NCI-H526 (cell line): ENCODE results near the gene SLC6A9.

Experiments
- DNase-seq, 2 experiments: peaks; one replicate each; lab custom pipeline; 2025; lab: John Stamatoyannopoulos, UW

The SLC6A9 gene

DNA sequence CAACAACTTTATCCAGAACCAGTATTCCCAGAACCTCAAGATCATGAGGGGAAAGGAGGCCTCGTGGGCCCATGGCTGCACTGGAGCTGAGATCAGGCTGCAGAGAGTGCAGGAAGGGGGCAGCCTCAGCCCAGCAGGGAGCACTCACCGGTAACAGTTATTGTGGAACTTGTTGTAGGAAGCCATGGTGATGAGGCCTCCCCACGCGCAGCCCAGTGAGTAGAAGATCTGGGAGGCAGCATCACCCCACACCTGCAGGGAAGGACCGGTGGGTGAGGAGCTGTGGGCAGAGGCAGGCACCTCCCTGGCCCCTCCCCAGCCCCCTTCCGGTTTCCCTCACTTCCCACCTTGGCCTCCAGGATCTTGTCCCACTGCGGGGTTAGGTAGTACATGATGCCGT, 29.1 kb downstream of the SLC6A9 start:
- no peak for DNase-seq

DNA sequence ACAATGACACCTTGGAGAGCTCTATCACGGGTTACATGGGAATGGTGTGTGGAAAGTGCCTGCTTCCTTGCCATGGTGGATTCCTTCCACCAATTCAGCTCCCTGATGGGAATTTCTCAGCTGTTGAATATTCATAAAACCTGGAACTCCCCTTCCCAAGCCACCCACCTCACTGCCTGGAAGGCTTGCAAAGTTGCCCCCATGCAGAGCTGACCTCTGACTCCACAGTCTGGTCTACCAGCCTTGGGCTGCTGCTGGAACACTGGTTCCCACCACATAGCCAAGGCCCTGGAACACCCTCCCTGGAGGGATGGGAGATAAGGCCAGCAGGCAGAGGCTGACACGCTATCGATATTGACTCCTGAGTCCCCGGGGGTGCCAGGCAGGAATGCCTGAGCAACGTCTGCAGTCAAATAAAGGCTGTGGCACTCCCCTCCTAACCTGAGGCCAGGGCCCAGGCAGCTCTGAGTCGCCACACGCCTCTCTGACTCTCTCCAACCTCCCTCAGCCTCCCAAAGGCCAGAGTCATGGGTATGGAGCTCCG, 31.1 kb downstream of the SLC6A9 start:
- DNase-seq = no peak

DNA sequence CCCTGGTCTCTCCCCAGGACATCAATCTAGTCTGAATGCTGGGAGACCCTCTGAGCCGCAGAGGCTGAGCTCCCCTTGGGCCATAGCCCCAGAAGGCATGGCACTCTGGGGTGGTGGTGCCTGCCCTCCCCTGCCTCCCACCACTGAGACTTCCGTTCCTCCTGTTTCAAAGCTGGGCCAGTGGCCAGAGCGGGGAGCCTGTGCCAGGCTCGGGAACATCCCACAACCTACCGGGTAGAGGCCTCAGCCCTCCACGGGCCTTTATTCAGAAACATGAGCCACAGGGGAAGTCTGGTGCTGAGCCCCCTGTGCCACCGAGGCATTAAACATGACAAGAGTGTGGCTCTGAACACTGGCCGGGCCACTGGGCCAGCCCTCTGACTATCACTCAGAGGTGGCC, 31.8 kb downstream of the SLC6A9 start:
- DNase-seq = no peak

DNA sequence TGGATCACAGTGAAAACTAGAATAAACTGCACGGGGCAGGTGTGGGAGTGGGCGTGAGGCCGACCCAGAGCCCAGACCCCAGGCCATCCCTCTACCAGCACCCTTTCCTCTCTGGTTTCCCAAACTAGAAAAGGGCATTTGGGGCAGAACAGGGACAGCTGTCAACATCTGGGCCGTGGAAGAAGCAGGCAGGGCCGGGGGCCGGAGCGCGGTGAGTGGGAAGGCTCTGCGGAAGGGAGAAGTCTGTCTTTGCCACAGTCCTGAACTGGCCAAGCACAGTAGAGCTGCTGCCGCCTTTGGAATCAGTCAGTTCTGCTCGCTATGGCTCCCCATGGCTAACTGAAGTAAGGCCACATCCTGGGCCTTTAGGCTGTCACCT, 33.3 kb downstream of the SLC6A9 start:
- DNase-seq = no peak

DNA sequence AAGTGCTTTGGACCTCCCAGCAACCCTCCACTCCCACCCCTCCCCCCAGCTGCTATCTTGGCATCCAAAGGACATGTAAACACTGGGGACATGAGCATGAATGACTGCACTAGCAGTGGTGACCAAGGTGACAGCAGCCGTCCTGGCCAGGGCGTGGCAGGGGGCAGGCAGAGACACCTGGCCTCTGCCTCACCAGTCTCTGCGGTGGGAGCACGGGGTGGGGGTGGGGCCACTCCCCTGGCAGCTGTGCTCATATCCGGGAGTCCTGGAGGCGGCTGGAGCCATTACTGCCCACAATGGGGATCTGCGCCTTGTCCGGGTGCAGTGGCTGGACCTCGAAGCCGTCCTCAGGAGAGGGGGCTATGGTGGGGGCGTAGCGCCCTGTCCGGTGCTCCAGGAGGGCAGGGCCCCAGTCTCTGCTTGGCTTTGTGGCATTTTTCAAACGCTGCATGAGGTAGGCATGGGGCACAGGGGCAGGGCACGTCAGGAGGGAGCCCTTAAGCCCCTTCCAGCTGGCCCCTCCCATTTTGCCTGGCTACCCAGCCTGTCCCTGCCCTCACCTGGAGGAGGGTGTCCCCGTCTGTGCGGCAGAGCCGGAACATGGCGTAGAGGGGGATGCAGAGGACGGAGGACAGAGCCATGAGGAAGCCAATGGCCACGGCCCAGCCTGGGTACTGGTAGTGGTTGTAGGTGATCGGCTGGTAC, 33.8 kb downstream of the SLC6A9 start:
- DNase-seq = peak in 1 of 2 experiments; percentile 58

DNA sequence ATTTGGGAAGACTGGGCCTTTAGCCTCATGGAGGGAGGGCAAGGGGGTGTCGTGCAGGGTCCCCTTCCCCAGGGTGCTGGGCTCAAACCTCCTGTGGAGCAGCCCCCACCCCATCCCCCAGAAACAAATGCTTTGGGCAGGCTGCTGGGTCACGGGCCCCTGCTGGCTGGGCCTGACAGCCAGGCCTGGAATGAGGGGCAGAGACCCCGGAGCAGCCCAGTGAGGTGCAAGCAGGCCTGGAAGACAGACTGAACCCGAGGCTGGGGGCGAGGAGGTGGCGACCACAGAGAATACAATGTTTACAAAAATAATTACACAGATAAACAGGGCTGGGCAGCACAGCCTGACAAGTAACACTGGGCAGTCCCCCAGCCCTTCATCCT, 34.5 kb downstream of the SLC6A9 start:
- no peak for DNase-seq

DNA sequence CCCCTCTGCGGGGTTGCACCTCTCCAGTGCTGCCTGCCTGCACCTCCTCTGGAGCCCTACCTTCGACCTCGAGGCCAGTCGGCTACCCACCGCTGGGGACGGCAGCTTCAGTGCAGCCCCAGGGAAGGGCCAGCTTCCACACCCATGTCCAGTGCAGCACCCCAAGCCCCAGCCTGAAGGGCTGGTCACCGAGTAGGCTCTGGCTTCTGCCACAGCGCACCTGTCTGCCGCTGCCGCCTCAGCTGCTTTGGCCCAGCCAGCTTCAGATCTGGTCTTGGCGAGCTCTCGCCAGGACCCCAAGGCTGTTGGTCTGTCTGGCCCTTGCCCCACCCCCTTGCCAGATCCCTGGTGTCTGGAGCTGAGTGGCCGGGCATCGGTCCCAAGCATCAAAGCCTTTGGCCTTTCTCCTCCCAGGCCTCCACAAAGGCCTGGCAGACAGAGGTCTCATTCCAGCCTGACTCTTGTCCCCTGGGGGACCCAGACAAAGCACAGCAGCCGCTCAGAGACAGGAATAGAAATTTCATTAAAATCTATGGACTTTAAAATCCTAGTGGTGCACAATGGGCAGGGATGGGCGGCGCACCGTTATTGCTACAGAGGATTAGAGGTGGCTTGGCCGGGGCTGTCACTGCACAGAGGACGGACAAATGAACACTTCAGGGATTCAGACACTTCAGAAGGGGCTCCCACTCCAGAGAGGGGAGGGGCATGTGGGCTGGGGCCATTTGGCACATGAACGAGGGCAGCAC, 35.1 kb downstream of the SLC6A9 start:
- DNase-seq = no peak

DNA sequence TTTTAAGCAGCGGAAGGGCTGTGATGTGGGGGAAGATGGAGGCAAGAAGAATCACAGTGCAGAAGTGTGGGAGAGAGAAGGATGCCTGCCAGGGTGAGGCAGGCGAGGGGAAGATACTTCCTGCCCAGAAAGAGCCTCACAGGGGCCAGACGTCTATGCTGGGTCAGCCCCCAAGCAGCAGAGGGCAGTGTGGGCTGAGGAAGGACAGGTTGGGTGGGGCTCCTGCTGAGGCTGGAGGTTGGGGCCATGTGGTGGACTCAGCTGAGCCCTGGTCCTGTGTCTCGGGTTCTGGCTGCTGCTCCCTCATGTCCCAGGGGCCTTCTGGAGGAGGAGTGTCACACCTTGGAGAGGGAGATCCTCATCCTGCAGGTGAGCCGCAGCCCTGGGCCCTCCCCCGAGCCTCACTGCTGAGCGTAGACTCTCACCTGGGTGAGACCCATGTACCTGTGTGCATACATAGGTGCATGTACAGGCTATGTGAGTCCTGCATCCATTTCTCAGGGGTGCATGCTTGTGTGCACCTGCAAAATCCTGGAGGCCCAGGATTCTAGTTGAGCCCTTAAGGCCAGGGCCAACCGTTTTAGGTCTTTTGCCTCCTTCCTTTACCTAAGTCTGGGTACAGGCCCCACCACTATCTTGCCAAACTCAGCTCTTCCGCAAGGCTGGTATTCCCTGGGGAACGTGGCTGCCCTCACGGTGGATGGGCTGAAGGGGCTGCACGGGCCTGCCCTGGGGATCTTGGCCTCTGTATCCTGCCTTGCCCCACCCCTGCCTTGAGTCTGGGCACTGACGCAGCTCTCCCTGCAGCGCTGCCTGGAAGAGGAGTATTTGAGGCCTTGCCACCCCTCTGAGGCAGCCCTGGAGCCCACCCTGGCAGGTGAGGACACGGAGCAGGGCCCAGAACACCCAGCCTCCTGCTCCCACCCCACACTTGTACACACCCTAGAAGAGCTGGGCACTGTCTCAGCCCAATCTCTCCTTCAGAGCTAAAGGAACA, 36.2 kb downstream of the SLC6A9 start:
- DNase-seq = peak in 1 of 2 experiments; percentile 78

DNA sequence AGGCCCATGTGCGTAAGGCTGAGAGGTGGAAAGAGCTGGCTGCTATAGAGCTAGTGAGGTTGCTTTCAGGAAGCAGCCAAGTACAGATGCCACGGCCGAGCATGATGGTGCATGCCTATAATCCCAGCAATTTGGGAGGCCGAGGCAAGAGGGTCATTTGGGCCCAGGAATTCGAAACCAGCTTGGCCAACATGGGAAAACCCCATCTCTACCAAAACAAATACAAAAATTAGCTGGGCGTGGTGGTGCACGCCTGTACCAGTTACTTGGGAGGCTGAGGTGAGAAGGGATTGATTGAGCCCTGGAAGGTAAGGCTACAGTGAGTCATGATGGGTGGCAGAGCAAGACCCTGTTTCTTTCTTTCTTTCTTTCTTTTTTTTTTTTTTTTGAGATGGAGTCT, 37.2 kb downstream of the SLC6A9 start:
- no peak for DNase-seq

DNA sequence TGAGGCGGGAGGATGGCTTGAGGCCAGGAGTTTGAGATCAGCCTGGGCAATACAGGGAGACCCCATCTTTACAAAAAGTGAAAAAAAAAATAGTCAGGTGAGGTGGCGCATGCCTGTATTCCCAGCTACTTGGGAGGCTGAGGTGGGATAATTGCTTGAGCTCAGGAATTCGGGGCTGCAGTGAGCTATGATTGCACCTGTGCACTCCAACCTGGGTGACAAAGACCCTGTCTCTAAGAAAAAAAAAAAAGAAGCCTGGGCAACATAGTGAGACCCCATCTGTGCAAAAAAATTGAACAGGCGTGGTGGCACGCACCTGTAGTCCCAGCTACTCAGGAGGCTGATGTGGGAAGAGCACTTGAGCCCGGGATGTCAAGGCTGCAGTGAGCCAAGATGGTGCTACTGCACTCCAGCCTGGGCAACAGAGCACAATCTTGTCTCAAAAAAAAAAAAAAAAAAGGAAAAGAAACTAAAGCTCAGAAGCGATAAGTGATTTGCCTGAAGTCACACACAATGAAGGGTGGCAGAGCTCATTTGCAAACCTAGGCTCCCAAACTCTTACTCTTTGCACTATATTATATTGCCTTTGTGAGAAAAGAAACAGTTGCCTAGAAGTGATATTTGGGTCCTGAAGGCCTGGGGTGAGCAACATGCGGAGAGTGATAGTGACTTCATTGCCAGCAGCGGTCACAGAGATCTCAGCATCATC, 37.9 kb downstream of the SLC6A9 start:
- no peak for DNase-seq

DNA sequence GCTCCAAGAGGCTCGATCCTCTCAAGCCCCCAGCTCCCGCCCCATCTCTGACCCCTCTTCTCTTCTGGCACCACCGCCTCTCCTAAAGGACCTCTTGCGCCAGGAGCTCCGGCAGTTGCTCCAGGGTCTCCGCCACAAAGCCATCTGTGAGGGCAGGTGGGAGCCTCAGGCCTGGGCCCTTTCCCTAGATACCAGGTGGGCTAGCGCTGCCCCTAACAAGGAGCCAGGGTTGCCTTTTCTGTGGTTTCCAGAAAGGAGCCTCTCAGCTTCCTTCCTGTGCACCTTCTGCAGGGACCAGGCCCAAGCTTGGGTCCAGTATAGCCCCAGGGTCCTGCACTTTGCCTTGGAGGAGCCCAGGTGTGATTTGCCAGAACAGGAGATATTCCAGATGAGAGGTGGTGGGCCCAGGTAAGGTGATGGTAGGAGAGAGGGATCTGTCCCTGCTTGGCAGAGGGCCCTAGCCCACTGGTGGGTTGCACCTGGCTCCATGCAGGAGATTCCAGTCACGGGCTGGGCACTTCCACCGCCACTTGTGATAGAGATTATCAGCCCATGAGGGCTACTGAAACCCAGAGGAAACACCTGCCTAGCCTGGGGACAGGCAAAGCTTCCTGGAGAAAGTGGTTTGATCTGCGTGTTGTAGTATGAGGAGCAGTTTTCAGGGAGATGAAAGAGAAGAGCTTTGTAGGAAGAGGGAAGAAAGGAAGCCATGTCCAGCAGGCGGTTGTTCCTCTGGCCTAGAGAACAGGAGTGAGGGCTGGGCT, 38.8 kb downstream of the SLC6A9 start:
- peak in 1 of 2 experiments; percentile 33 for DNase-seq

DNA sequence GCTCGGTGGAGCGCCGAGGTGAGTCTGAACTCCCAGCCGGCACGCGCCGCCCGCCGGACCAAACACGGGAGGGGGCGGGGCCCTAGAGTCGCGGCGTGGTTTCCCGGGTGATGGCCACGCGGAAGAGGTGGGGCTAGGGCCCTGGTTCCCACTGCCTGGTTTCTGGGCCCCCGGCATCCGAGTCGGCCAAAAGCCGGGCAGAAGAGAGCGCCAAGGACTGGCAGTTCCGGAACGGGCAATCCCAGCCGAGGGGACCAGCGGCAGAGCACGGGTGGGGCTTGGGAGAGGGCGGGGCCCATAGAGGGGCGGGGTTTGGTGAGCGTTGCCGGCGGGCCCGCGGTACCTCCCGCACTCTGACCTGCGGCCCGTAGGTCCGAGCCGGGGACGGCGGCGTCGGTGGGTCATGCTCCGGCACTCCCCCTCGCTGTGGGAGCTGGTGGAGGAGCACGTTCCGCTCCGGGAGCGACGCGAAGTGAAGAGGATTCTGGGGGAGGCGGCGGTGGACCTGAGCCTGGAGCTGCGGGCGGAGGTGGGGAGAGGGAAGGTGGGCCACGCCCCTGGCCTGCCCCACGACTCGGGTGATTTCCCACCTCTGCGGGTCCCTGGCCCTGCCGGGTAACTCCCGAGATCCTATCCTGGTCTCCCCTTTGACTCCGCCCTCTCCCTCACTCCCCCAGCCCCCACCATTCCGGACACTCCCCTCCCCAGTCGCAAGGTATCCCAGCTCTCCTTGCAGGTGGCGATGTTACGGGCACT, 39.6 kb downstream of the SLC6A9 start, which contains the start of gene CCDC24:
Gene CCDC24 (plus strand): TSS at position 124 of the 756 bp plus-strand sequence. CDS start 280 bp downstream, at position 404.
- DNase-seq = peak; percentile 83 to 96

DNA sequence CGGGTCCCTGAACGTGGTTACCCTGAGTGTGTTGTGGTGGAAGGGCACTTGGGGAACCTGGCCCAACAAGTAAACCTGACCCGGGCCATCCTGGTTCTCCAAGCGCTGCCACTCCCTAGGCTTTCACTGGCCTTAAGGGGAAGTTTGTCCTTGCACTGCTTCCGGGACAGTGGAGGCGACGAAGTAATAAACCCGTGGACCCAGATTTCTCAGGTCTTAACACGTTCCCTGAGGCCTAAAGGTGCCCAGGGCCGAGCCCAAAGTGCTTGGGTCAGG, 40.1 kb downstream of the SLC6A9 start:
- no peak for DNase-seq

DNA sequence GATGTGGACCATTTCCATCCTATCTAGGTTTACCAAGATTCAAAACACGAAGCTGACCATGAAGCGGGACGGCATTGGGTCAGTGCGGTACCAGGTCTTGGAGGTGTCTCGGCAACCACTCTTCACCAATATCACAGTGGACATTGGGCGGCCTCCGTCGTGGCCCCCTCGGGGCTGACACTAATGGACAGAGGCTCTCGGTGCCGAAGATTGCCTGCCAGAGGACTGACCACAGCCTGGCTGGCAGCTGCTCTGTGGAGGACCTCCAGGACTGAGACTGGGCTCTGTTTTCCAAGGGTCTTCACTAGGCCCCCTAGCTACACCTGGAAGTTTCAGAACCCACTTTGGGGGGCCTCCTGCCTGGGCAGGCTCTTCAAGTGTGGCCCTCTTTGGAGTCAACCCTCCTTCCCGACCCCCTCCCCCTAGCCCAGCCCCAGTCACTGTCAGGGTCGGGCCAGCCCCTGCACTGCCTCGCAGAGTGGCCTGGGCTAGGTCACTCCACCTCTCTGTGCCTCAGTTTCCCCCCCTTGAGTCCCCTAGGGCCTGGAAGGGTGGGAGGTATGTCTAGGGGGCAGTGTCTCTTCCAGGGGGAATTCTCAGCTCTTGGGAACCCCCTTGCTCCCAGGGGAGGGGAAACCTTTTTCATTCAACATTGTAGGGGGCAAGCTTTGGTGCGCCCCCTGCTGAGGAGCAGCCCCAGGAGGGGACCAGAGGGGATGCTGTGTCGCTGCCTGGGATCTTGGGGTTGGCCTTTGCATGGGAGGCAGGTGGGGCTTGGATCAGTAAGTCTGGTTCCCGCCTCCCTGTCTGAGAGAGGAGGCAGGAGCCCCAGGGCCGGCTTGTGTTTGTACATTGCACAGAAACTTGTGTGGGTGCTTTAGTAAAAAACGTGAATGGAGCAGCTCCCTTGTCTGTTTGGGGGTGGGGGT, 40.7 kb downstream of the SLC6A9 start:
- DNase-seq = peak in 1 of 2 experiments; percentile 60

DNA sequence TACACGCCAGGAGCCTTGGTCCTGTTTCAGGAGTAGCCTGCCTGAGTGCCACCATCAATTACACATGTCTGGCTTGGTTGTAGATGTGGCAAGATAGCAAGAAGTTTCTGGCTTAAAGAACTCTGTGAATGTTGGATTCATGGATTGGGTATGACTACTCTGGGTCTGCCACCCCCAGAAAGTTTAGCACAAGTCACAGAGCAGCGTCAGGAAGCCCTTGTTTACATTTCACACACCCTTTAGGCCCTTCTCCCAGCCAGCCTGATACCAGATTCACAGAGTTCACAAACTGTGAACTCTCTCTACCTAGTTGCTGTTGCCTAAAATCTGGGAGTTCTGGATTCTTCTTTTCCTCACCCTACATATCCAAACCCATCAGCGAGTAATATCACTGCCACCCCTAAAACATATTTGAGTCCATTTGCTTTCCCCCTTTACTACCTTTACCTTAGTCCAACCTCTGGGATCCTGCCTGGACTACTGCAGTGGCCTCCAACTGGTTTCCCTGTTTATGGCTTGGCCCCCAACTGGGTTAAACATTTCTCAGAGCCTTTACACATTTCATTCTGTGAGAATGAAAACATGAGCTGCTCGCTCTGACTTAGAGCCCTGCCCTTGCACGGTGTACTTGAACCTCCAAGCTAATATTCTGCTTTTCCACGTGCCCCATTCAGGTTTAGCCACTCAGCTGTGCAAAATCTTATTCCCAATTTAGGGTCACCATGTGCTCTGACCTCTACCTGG, 43.9 kb downstream of the SLC6A9 start:
- DNase-seq = no peak

DNA sequence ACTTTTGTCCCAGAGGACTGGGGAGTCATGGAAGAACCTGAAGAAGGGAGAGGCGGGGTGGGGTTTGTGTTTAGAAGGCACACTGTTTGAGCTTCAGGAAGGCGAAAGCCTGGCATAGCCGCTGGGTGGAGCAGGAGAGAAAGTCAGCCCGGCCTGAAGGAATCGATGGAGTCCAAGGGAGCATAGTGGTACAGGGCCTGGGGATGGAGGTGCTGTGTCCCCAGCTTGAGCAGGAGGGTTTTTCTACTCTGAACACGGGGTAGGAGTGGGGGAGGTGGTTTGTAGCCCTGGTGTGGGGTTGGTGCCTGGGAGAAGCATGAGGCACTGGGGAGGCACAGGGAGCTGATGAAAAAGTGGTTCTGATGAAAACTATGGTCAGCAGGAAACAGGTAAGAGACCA, 44.5 kb downstream of the SLC6A9 start:
- DNase-seq = no peak

DNA sequence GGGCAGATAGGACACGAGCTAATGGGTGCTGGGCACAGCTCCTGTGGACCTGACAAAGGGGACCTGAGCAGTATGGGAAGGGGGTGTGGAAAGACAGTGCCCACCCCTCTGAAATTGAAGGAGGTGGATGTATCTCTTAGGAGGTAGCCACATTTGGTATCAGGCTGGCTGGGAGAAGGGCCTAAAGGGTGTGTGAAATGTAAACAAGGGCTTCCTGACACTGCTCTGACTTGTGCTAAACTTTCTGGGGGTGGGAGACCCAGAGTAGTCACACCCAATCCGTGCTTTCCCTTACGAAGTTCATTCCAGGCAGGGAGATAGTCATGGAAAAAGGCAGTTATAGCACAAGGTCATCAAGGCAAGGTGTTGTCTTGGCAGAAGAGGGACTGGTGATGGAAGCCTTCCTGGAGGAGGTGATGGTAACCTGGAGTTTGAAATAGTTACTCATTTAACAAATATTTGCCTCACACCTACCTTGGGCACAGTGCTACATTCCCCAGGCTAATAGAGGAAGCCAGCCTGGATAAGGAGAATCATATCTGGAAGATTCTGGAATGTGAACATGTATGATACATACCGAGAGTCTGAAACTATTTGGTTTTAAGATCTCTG, 45.2 kb downstream of the SLC6A9 start:
- DNase-seq = no peak

DNA sequence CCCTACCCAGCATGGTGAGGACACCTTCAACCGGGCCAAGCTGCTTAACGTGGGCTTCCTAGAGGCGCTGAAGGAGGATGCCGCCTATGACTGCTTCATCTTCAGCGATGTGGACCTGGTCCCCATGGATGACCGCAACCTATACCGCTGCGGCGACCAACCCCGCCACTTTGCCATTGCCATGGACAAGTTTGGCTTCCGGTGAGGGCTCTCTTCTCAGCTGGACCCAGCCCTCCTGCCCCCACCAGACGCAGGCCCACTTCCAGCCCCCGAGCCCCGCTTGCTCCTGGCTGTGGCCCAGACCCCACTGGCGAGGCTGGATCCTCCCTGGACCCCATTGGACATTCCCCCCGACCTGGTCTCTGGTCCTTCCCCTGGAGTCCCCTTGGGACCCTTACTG, 46.4 kb downstream of the SLC6A9 start:
- DNase-seq = no peak
